SK-N-SH treated with all-trans-retinoic acid at 6 μM for 48 hours (cell line): Measurements from ENCODE around the gene MYLK.

ENCODE experiments used
- ARNTL ChIP-seq: fragments of 450-650 bp; formaldehyde crosslinking; IDR thresholded peaks from 2 replicates; pipeline ENCODE4 v1.5.0; 2020; ENCODE audit warnings: low read depth, mild to moderate bottlenecking, moderate library complexity, borderline replicate concordance
- CREB5 ChIP-seq: fragments of 250-450 bp; sonication (Bioruptor Pico); IDR thresholded peaks from 2 replicates; pipeline ENCODE4 v1.5.1; 2020; ENCODE audit warnings: low read depth, mild to moderate bottlenecking, moderate library complexity
- CSDC2 ChIP-seq: fragments of 250-450 bp; sonication (Bioruptor Pico); IDR thresholded peaks from 2 replicates; pipeline ENCODE4 v1.5.0; 2020; ENCODE audit warnings: mild to moderate bottlenecking, moderate library complexity
- GLIS3 ChIP-seq: fragments of 250-450 bp; sonication (Bioruptor Pico); IDR thresholded peaks from 2 replicates; pipeline ENCODE4 v1.5.0; 2020; ENCODE audit warnings: mild to moderate bottlenecking, moderate library complexity
- OSR1 ChIP-seq: fragments of 250-450 bp; sonication (Bioruptor Pico); IDR thresholded peaks from 2 replicates; pipeline ENCODE4 v1.8.0; 2022; ENCODE audit warnings: moderate library complexity, mild to moderate bottlenecking, inconsistent platforms
- PATZ1 ChIP-seq: fragments of 250-450 bp; sonication (Bioruptor Pico); IDR thresholded peaks from 2 replicates; pipeline ENCODE4 v1.8.0; 2020; ENCODE audit warnings: mild to moderate bottlenecking, moderate library complexity, borderline replicate concordance
- SNAI2 ChIP-seq: fragments of 250-450 bp; sonication (Bioruptor Pico); IDR thresholded peaks from 2 replicates; pipeline ENCODE4 v1.5.0; 2020; ENCODE audit warnings: mild to moderate bottlenecking, moderate library complexity
- TOX ChIP-seq: fragments of 250-450 bp; sonication (Bioruptor Pico); IDR thresholded peaks from 2 replicates; pipeline ENCODE4 v1.8.0; 2021; ENCODE audit warnings: mild to moderate bottlenecking, moderate library complexity, borderline replicate concordance
- ZFP3 ChIP-seq: fragments of 250-450 bp; sonication (Bioruptor Pico); IDR thresholded peaks from 2 replicates; pipeline ENCODE4 v1.5.0; 2020; ENCODE audit warnings: mild to moderate bottlenecking, moderate library complexity
- ZFP30 ChIP-seq: fragments of 450-650 bp; formaldehyde crosslinking; IDR thresholded peaks from 2 replicates; pipeline ENCODE4 v1.5.0; 2022; ENCODE audit warnings: mild to moderate bottlenecking, moderate library complexity
- ZNF565 ChIP-seq: fragments of 450-650 bp; formaldehyde crosslinking; conservative IDR thresholded peaks from 2 replicates; pipeline ENCODE4 v1.5.0; 2020; ENCODE audit warnings: low read depth, mild to moderate bottlenecking, moderate library complexity
- ZNF70 ChIP-seq: fragments of 450-650 bp; formaldehyde crosslinking; IDR thresholded peaks from 2 replicates; pipeline ENCODE4 v1.5.0; 2020; ENCODE audit warnings: mild to moderate bottlenecking, moderate library complexity

- TF ChIP-seq ARNTL (CRISPR knock-in tag) (no peak), ZNF565 (CRISPR knock-in tag) (no peak), SNAI2 (CRISPR knock-in tag) (no peak), OSR1 (no peak), ZFP30 (CRISPR knock-in tag) (no peak), CREB5 (CRISPR knock-in tag) (no peak), TOX (CRISPR knock-in tag) (no peak), ZNF70 (CRISPR knock-in tag) (no peak), GLIS3 (no peak), PATZ1 (CRISPR knock-in tag) (no peak), CSDC2 (CRISPR knock-in tag) (no peak), ZFP3 (CRISPR knock-in tag) (no peak)
These were observed 255.0 kb downstream of the MYLK start for GRCh38 chr3:123628996-123629746.
